ENCODE data around the gene TUBB1. TPM values are rescaled to one million over a fixed set of nuclear protein-coding genes. Genes with fewer than 3 reads are reported as not detected.

TUBB1 gene
- total and polyA plus RNA-seq, 2 of the 4 experiments (the other 2 are of a cell fraction): not detected

- H3K4me3 ChIP-seq (ENCODE audit: insufficient read depth, low read depth, low read length): no peak overlapping the region
- no peak overlapping the region for H3K14ac ChIP-seq (replicated peaks; ENCODE audit: low read depth, low read length)
- WGBS, 2 experiments (ENCODE audit: extremely low coverage in 2 of 2, insufficient read length in 1 of 2): 93% methylated on average over 3 of the region's 14 CpGs; no CpG with 5 or more reads in 1 of the 2 experiments
- CTCF ChIA-PET: interaction anchor here (0.6 to 1.3 kb wide), 2 partner anchors 9 to 668 kb away, joined by 3 to 4 read pairs; partner anchors contain the start of gene NELFCD
- in situ Hi-C loops (cut with MboI; ENCODE audit: low sequenced_read_pairs) (no loop called here), intact Hi-C loops (cut with micrococcal nuclease) (no loop called here), dilution Hi-C loops (cut with HindIII; ENCODE audit: low sequenced_read_pairs, unreplicated experiment) (no loop called here)
- no peak overlapping the region for H3K23ac ChIP-seq (ENCODE audit: low read depth, low read length)
- no peak overlapping the region for H3K27ac ChIP-seq (ENCODE audit: insufficient read depth, low read length)
- H3K18ac ChIP-seq (ENCODE audit: low read depth, low read length): no peak overlapping the region
- POLR2A ChIA-PET (ENCODE audit: unreplicated experiment): no interaction called here
- no peaks in the 10 kb centered on the region for H3K27me3 ChIP-seq (ENCODE audit: control insufficient read depth, insufficient read depth, low read length)
- no peak overlapping the region for H2AK9ac ChIP-seq (replicated peaks; ENCODE audit: low read depth, low read length, poor library complexity)
- no peak overlapping the region for H4K8ac ChIP-seq (ENCODE audit: low read depth in 2 of 2, low read length in 2 of 2)
- H2AFZ ChIP-seq (replicated peaks; ENCODE audit: low read length, poor library complexity): no peak overlapping the region
- peaks cover 69% of the 10 kb centered on the region for H3K36me3 ChIP-seq (ENCODE audit: control insufficient read depth, insufficient read depth, low read length)
- peaks cover 25 to 59% of the 10 kb centered on the region in 2 experiments for H3K79me1 ChIP-seq (ENCODE audit: low read depth in 1 of 2, low read length in 2 of 2)
- H3K56ac ChIP-seq (ENCODE audit: extremely low read depth, insufficient read depth, low read length): no peak overlapping the region
- no peak overlapping the region for H4K5ac ChIP-seq (ENCODE audit: low read depth, low read length)
- no peak overlapping the region for H2AK5ac ChIP-seq (ENCODE audit: low read depth, low read length)
- BruUV-seq (replicated peaks): no TSS peak
- H3K9me1 ChIP-seq (ENCODE audit: insufficient read depth, low read length): peaks cover 21% of the 10 kb centered on the region
- peaks cover 6% of the 10 kb centered on the region; the same call in 1 of the 2 replicates for H3K4me1 ChIP-seq (ENCODE audit: control insufficient read depth, insufficient read depth, low read length)
- no peak overlapping the region for H2BK20ac ChIP-seq (ENCODE audit: low read depth, low read length)
- ATAC-seq (ENCODE audit: low read depth): no peak
- H3K4ac ChIP-seq (ENCODE audit: low read depth, low read length): no peak overlapping the region
- H4K91ac ChIP-seq (ENCODE audit: insufficient read depth, low read depth, low read length): no peak overlapping the region
- H3K9me3 ChIP-seq (ENCODE audit: control insufficient read depth, insufficient read depth, low read length): no peaks in the 10 kb centered on the region
- no peak for DNase-seq
- no peak overlapping the region for H2BK120ac ChIP-seq (ENCODE audit: low read depth, low read length)
- peaks cover 15% of the 10 kb centered on the region for H4K20me1 ChIP-seq (ENCODE audit: insufficient read depth, low read length)
- H3K4me2 ChIP-seq (ENCODE audit: low read depth, low read length): no peak overlapping the region
- H2BK15ac ChIP-seq (ENCODE audit: low read depth, low read length): no peak overlapping the region
- no peak overlapping the region for H2BK5ac ChIP-seq (ENCODE audit: low read depth, low read length, poor library complexity, severe bottlenecking)
- no peak overlapping the region for H3K9ac ChIP-seq (ENCODE audit: low read depth, low read length)
- TF ChIP-seq RCOR1 (IDR thresholded peaks at IDR 0.05; ENCODE audit: insufficient replicate concordance, low read length) (no peak), MXI1 (IDR thresholded peaks at IDR 0.05; ENCODE audit: borderline replicate concordance, low read depth, low read length) (no peak), NFE2L2 (IDR thresholded peaks at IDR 0.05; ENCODE audit: low read depth, low read length) (no peak), BHLHE40 (IDR thresholded peaks at IDR 0.05; ENCODE audit: low read depth, low read length) (no peak), CHD1 (IDR thresholded peaks at IDR 0.05; ENCODE audit: low read depth, low read length) (no peak), CEBPB (IDR thresholded peaks at IDR 0.05; ENCODE audit: low read depth, low read length) (no peak), CTCF (conservative IDR thresholded peaks at IDR 0.05; ENCODE audit: low read depth, low read length) (no peak), RAD21 (IDR thresholded peaks at IDR 0.05; ENCODE audit: low read length) (no peak), SMC3 (IDR thresholded peaks at IDR 0.05; ENCODE audit: low read depth, low read length) (no peak), USF2 (IDR thresholded peaks at IDR 0.05; ENCODE audit: low read depth, low read length) (no peak), FOS (IDR thresholded peaks at IDR 0.05; ENCODE audit: low read depth, low read length) (no peak), MAFK (IDR thresholded peaks at IDR 0.05; ENCODE audit: low read depth, low read length) (no peak), POLR2A (IDR thresholded peaks at IDR 0.05; ENCODE audit: low read depth, low read length) (no peak), MAZ (IDR thresholded peaks at IDR 0.05; ENCODE audit: borderline replicate concordance, low read depth, low read length) (no peak), ELK1 (IDR thresholded peaks at IDR 0.05; ENCODE audit: borderline replicate concordance, low read depth, low read length) (no peak)
Observed at GRCh38 chr20:58990651-58991445, 28.4 kb upstream of the TUBB1 start.

Data from IMR-90 (cell line).